Stimulated activated CD8-positive, alpha-beta memory T cell treated with anti-CD3 and anti-CD28 coated beads, Interleukin-7, amount 100 ng/mL, for 4 hours (primary cell): ENCODE measurements around the gene MED17.

Experiments used
- DNase-seq, 2 donors: peaks; one replicate each; pipeline ENCODE4 v3.0.0-alpha.2; 2020; ENCODE audit warnings: low read depth in 2 of 2

Gene MED17

DNA sequence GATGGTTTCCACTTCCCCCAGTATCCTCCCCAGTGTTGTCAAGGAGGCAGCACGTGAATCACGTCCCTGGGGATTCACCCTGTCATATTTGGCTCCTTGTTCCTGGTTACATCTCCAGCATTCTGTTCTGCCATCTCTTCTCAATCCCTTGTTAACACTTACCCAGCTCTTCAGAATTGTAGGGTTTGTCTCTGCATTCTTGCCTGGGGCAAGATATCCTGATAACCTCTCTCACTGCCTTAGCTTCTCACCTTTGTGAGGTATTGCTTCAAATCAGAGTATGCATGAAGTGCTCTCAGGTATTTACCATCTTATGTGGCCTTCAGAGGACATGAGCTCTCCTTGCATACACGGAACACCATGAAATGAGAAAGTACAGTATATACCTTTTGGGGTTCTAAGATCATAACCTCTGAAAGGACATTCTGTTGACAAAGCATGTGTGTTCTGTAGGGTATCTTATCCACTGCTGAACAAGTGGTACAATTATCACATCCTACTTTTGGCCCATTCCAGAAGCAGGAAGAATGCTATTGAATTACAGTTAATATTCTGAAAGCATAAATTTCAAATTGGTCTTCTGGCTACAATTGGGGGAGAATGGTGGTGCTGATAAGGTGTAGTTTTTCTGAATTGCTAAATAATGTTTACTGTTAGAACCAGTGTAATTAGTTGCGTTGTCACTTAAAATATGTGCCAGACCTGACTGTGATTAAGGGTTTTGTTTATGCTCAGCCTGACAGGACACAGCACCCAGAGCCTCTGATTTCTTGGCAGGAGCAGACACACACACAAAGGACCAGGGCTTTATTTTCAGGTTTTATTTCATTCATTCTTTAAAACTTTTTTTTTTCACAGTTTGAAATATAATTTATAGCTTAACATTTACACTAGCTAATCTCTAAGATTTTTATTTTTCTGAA is 33.6 kb downstream of the MED17 start:
- no peak for DNase-seq

DNA sequence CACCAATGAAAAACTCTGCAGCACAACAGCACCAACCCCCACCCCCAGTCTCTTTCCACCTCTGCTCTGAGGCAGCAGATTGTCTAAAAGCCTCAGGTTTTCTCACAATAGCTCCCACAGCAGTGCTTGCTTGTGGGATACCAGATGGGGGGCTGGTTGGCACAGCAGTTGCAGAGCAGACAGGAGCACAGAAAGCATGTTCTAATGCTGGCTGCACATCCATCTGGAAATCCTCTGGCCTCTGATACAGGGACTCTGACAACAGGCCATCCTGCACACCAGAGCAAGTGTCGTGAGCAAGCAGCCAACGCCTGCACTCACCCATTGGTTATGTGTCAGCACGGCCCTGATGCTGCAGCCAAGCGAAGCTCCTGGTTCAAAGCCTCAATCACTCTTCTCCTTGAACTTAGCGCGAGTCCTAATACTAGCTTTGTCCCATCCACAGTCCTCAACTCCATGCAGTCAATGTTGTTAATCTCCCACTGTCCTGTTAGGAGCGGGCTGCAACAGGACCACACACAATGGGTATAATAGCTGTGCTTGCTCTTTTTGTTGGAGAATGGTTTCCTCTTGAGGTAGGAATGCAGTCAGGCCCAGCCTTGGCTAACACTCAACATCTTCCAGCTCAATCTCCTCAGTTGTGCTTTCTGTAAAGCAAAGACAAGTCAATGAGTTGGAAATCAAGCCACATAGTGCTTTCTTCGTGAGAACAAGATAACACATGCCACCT is 36.0 kb downstream of the MED17 start:
- no peak for DNase-seq

DNA sequence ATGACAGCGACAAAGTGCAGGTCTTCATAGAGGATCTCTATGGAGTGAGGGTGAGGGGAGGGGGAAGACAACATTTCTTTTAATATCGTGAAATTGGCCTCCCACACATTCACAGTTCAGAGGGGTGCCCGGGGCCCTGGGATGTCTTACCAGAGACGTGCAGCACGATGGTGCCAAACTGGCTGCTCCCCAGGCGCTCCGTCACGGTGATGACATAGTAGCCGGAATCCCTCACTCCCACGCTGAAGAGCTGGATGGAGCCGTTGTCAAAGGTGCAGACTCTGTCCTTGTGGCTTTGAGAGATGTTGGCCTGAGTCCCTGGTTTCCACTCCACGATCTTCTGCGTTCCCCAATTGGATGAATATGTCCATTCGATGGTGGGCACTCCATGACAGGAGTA is 36.8 kb downstream of the MED17 start:
- DNase-seq: no peak

GRCh38 chr11:93821617-93822016 is 37.5 kb downstream of the MED17 start:
- no peak for DNase-seq

DNA sequence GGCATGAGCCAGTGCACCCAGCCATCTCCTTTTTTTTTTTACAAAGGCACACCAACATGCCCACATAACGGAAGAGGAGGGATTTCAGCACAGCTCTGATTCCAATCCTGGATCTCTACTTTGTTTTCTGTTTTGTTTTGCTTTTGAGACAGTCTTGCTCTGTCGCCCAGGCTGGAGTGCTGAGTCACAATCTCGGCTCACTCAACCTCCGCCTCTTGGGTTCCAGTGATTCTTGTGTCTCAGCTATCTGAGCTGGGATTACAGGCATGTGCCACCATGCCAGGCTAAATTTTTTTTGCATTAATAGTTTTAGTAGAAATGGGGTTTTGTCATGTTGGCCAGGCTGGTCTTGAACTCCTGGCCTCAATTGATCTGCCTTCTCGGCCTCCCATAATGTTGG is 38.3 kb downstream of the MED17 start:
- DNase-seq: no peak

GRCh38 chr11:93823210-93823609 is 39.1 kb downstream of the MED17 start:
- DNase-seq: no peak

- DNase-seq: no peak
Observed at GRCh38 chr11:93827363-93827762, 43.3 kb downstream of the MED17 start.

DNA sequence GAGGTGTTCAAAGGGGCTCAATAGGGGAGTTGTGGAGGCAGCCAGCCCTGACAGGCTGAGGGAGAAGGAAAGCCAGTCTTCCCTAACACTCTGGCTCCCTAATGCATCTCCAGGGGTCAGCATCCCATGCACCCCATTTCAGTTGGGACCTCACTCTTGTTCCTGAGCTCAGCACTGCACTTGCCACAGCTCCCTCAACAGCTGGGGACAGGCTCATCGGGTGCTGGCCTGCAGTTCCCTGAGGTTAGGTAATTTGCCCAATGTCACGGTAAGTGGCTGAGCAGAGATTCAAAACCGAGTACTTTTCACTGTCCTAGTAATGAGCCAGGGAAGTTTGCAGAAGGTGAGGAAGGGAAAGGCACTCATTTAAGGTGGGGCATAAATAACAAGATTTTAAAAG is 45.5 kb downstream of the MED17 start:
- no peak for DNase-seq

- no peak for DNase-seq
Observed at GRCh38 chr11:93831343-93832127, 47.5 kb downstream of the MED17 start.

DNA sequence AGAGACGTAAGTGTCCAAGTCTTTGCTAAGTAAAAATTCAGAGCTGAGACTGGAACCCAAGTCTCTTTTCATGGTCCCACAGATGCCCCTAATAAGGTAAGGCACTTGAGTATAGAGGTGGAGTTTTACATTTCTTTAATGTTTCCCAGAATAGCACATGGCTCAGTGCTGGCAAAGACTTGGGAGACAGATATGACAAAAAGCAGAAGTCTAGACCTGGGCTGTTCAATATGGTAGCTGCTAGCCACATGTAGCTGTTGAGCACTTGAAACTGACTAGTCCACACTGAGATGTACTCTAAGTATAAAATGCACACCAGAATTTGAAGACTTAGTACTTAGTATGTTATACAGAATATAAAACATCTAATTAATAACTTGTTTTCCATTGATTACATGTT is 48.7 kb downstream of the MED17 start:
- DNase-seq: no peak

DNA sequence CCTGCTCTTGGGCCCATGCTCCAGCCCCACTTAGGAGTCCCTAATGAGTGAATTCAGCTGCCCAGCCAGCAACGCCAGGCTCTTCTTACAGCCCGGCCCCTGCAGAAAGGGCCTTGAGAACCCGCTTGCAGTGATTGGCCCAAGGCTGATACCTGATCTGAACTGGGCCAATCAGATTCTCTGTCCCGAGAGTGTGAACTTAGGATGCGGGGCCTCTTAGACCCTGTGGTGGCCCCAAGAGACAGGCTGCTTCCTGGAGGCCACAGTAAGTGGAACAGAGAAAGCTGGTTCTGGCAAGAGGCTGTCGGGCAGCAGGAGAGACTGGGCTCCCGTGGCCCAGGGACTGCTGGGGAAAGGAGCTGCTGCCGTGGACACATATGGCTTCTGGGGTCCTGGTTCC is 54.9 kb downstream of the MED17 start:
- DNase-seq: no peak

- no peak for DNase-seq
Observed at GRCh38 chr11:93840180-93840579, 56.1 kb downstream of the MED17 start.

DNA sequence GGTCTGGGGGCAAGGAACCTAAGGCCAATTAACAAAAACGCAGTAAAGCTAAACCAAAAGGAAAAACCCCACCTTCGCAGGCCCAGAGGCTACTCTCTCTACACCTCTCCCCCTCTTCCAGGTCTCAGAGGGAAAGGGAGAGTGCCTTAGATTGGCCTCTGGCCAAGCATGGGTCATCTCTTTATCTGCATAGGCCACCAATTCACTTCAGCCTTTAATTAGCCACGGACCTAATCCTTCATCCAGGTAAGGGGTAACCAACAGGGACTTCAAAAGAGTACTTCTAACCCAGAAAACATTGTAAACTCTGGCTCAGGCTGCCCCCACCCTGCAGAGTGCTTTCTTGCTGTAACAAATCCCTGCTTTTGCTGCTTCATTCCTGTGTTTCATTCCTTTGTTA is 56.9 kb downstream of the MED17 start:
- DNase-seq: no peak

DNA sequence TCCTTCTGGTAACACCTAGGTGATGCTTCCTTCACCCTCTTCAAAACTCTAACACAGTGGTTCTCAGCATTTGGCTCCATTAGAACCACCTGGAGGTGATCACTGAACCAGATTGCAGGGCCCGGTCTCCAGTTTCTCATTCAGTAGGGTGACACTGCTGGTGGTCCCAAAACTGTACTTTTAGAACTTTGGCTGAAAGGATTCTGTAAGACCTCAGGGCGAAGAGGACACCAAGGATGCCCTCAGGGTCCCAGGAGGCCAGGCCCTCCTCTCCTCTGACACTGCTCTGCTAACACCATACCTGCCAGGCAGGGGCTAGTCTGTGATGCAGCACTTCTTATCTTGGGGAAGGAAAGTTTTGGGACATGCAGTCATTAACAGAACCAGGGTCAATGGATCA is 57.4 kb downstream of the MED17 start:
- DNase-seq: no peak

DNA sequence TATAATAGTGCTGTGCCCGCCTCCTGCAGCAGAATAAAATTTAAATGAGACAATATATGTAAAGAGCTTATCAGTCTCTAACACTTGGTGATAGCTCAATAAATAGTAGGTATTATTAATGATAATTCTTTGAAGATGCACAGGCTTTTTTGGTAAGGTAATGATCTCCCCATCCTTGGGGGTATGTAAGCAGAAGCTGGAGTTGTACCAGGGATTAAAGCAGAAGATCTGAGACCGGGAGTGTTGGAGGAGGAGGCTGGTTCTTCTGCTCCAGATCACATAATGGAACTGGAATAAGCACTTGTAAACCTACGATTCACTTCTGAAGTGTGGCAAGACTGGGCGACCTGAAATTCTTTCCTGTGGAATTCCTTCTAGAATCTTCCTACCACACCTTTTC is 58.0 kb downstream of the MED17 start:
- DNase-seq: no peak

DNA sequence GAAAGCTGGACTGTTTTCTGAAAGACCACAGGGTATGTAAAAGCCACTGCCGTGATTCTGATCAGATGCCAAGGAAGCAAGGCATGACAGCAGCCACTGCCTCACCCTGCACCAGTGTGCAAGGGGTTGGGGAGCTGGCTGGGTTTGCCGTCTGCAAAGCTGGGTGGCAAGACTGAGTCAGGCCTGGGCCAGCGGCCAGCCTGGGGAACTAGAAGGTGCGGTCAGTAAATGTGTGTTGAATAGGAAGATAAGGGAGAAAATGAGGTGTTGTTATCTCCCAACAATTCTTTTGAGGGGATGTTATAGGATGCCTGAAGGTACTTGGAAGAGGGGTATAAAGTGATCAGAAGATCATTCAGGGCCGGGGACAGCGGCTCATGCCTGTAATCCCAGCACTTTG is 58.4 kb downstream of the MED17 start:
- no peak for DNase-seq

- DNase-seq: no peak
Observed at GRCh38 chr11:93843906-93844305, 59.8 kb downstream of the MED17 start.

DNA sequence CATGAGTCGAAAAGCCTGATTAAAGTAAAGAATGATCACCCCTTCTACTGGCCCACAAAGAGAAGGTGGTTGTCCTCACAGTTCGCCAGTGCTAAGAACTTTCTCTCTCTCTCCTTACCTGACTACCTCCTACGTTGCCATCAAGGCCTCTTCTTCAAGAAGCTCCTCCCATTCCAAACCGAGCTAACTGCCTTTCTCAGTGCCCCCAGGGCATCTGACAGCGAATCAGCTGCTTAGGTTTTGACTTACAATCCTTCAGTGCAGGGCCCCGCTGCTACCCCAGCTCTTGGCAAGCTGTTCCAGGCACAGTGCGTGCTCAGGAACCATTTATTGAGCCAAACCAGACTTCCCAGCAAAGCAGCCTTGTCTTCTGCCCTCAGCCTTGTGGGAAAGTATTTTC is 60.5 kb downstream of the MED17 start:
- DNase-seq: no peak

DNA sequence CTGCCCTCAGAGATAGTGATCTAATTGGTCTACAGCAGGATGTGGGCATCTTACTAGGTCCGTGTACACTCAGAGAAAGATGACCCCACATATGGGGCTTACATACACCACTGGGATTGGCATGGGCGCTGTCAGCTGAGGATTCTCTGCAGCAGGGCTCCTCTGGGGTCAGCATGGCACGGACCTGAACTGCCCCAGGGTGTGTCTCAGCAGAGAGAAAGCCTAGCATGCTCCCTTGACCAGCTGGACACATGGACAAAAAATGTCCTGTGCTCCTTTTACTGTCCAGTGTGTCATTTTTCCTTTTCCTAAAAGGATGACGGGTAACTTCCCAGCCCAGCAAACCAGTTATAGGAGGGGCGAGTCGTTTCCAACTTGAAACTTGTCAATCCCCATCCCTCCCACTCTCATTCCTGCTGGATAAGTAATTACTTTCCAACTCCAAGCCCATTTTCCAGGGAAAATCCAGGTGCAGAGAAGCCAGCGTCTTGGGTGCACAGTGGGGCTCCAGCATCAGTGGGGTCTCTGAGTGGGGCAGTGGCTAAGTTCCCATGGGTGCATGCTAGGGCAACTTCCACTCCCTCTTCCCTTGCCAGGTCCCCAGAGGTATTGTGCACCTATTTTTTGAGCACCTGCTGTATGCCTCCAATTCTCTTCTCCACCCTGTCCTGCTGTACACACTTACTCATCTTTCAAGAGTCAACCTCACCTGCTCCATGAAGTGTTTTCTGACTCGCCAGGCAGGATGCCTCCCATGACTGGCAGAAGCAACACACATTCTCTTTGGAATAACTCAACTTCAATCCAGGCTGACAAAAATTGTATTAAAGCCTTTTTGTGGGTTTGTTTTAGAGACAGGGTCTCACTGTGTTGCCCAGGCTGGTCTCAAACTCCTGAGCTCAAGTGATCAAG is 61.4 kb downstream of the MED17 start:
- DNase-seq: no peak

GRCh38 chr11:93846411-93846810 is 62.3 kb downstream of the MED17 start:
- no peak for DNase-seq

GRCh38 chr11:93849201-93849600 is 65.1 kb downstream of the MED17 start:
- DNase-seq: no peak
